SU-DHL-6 (cell line): ENCODE results near the gene HSD17B14.
"Not testable (repeated sequence)": the region's sequence is repeated elsewhere in the genome, so short reads cannot be mapped to it uniquely, and the experiment has no call there.

Experiments used
- H2AFZ ChIP-seq: fragments of 200-600 bp; sonication (generic); 2 replicates; pipeline ENCODE4 v1.6.1; 2014; ENCODE audit warnings: low read depth, mild to moderate bottlenecking, moderate library complexity, mixed read lengths, antibody characterized with exemption, low read length; ENCODE audit not compliant: severe bottlenecking
- H3F3A ChIP-seq: fragments of 200-600 bp; shearing (Covaris generic); 2 replicates; pipeline ENCODE4 v1.6.0; 2016; ENCODE audit warnings: antibody characterized with exemption, mild to moderate bottlenecking; ENCODE audit not compliant: insufficient read depth
- H3K27ac ChIP-seq: fragments of 200-600 bp; sonication (generic); 2 replicates; pipeline ENCODE4 v1.5.1; 2016; ENCODE audit warnings: low read depth, mild to moderate bottlenecking, low read length, moderate library complexity, mixed read lengths
- H3K27me3 ChIP-seq: fragments of 200-600 bp; sonication (generic), shearing (Covaris generic); 2 replicates; pipeline ENCODE4 v1.6.0; 2014; ENCODE audit warnings: mild to moderate bottlenecking, low read length
- H3K36me3 ChIP-seq: fragments of 200-600 bp; sonication (generic); 2 replicates; pipeline ENCODE4 v1.6.1; 2014; ENCODE audit warnings: mild to moderate bottlenecking, low read length, mixed read lengths
- H3K4me2 ChIP-seq: fragments of 300-600, 200-600 bp; shearing (Covaris generic), sonication (generic); 2 replicates; pipeline ENCODE4 v1.6.0; 2014; ENCODE audit warnings: low read length, low read depth, mild to moderate bottlenecking; ENCODE audit not compliant: poor library complexity, severe bottlenecking
- H3K4me3 ChIP-seq: fragments of 200-600 bp; sonication (generic); 2 replicates; pipeline ENCODE4 v1.5.1; 2014; ENCODE audit warnings: antibody characterized with exemption, low read length, mild to moderate bottlenecking, mixed read lengths; ENCODE audit not compliant: insufficient read depth, poor library complexity, severe bottlenecking
- H3K79me2 ChIP-seq: fragments of 200-600 bp; sonication (generic); 2 replicates; pipeline ENCODE4 v1.6.1; 2014; ENCODE audit warnings: mild to moderate bottlenecking, low read length, moderate library complexity; ENCODE audit not compliant: insufficient read depth
- H3K9ac ChIP-seq: fragments of 200-600 bp; sonication (generic); 2 replicates; pipeline ENCODE4 v1.7.0; 2014; ENCODE audit warnings: mild to moderate bottlenecking, low read length
- H3K9me2 ChIP-seq: fragments of 200-600 bp; sonication (generic); replicated peaks from 2 replicates; pipeline ENCODE4 v1.6.1; 2014; ENCODE audit warnings: low read length; ENCODE audit not compliant: insufficient read depth
- H3K9me3 ChIP-seq: fragments of 200-600 bp; sonication (generic); 2 replicates; pipeline ENCODE4 v1.6.1; 2014; ENCODE audit warnings: low read length, mixed read lengths; ENCODE audit not compliant: insufficient read depth
- H4K20me1 ChIP-seq: fragments of 200-600 bp; sonication (generic); 2 replicates; pipeline ENCODE4 v1.6.1; 2014; ENCODE audit warnings: low read depth, mild to moderate bottlenecking, antibody characterized with exemption, low read length, moderate library complexity, mixed read lengths
- CTCF ChIP-seq: fragments of 200-600 bp; sonication (generic); IDR thresholded peaks from one replicate; pipeline ENCODE4 v1.5.1; 2017; ENCODE audit warnings: antibody characterized with exemption, mild to moderate bottlenecking, low read length, moderate library complexity; ENCODE audit not compliant: insufficient read depth, poor library complexity, severe bottlenecking
- EZH2phosphoT487 ChIP-seq: fragments of 200-600 bp; sonication (generic), shearing (Covaris generic); conservative IDR thresholded peaks from 2 replicates; pipeline ENCODE4 v1.6.1; 2018; ENCODE audit warnings: mild to moderate bottlenecking, antibody characterized with exemption, low read length, moderate library complexity, mixed read lengths

Gene HSD17B14

GRCh38 chr19:48793271-48793670 is 43.0 kb downstream of the HSD17B14 start:
- no peaks in the 10 kb centered on the region for H3K79me2 ChIP-seq
- H3K36me3 ChIP-seq: no peaks in the 10 kb centered on the region
- H3K9ac ChIP-seq: no peak overlapping the region
- H3K4me2 ChIP-seq: no peak overlapping the region
- no peaks in the 10 kb centered on the region for H3K27me3 ChIP-seq
- no peaks in the 10 kb centered on the region for H3K9me3 ChIP-seq
- H3K9me2 ChIP-seq: no peaks in the 10 kb centered on the region
- no peaks in the 10 kb centered on the region for H3F3A ChIP-seq
- H3K27ac ChIP-seq: no peak overlapping the region
- no peak for TF ChIP-seq CTCF
- no peak for TF ChIP-seq EZH2phosphoT487
- no peak overlapping the region for H3K4me3 ChIP-seq
- no peaks in the 10 kb centered on the region for H4K20me1 ChIP-seq
- no peak overlapping the region for H2AFZ ChIP-seq

- not testable (repeated sequence) for H3K79me2 ChIP-seq, H3K27ac ChIP-seq, H3K9ac ChIP-seq, H3K4me3 ChIP-seq, H3K36me3 ChIP-seq, H3K4me2 ChIP-seq, H3K9me3 ChIP-seq, H4K20me1 ChIP-seq, H3K27me3 ChIP-seq, H3K9me2 ChIP-seq, H3F3A ChIP-seq, H2AFZ ChIP-seq
Measured at GRCh38 chr19:48787331-48787730, 49.0 kb downstream of the HSD17B14 start.

- H3K36me3 ChIP-seq, H3K27ac ChIP-seq, H3K79me2 ChIP-seq, H3K9me2 ChIP-seq, H4K20me1 ChIP-seq, H3K4me3 ChIP-seq, H3K9me3 ChIP-seq, H2AFZ ChIP-seq, H3K4me2 ChIP-seq, H3K9ac ChIP-seq, H3F3A ChIP-seq, H3K27me3 ChIP-seq: not testable (repeated sequence)
Measured at GRCh38 chr19:48786422-48786821, 49.9 kb downstream of the HSD17B14 start.

- TF ChIP-seq CTCF (no peak), EZH2phosphoT487 (no peak)
- Histone ChIP-seq H2AFZ (no peak overlapping the region), H3K9me2 (no peaks in the 10 kb centered on the region), H3K36me3 (no peaks in the 10 kb centered on the region), H4K20me1 (no peaks in the 10 kb centered on the region), H3K9ac (no peak overlapping the region), H3F3A (no peaks in the 10 kb centered on the region), H3K27me3 (no peaks in the 10 kb centered on the region), H3K4me3 (no peak overlapping the region), H3K79me2 (no peaks in the 10 kb centered on the region), H3K4me2 (no peak overlapping the region), H3K27ac (no peak overlapping the region), H3K9me3 (no peaks in the 10 kb centered on the region)
Measured at GRCh38 chr19:48784527-48784926, 51.8 kb downstream of the HSD17B14 start.
